ENCODE results near the gene SHISA6. TPM values are rescaled to one million over a fixed set of nuclear protein-coding genes. Genes with fewer than 3 reads are reported as not detected.

SHISA6 gene
- polyA plus RNA-seq, 1 donor (not counting 4 experiments of a cell fraction or from before 2014, with no cell fraction given) = 2.2 TPM

DNA sequence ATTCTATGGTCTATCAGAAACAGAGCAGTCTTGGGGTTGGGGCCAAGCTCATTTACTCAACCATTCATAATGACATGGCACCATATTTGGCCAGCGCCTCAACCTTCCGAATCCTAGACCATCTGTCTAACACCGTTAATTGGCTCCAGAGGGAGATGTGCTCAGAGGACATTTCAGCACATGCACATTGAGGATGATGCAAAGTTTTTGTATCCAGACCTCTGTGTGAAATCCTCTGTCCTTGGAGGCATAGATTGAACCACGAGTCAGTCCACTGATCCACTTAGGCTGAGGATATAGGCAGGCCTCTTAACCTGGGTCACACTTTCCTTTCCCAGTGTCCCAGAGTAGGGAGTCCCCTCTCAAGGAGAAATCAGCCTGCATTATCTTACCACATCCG is 85.5 kb downstream of the SHISA6 start:
- Histone ChIP-seq H3K4me2 (ENCODE audit: control insufficient read depth, extremely low read depth, insufficient read depth, low read depth, low read length) (no peak overlapping the region), H2AFZ (ENCODE audit: control insufficient read depth, low read length) (no peak overlapping the region), H3K9me3 (ENCODE audit: control insufficient read depth, low read depth, low read length) (no peaks in the 10 kb centered on the region), H3K27me3 (ENCODE audit: control insufficient read depth, extremely low read depth, insufficient read depth, low read length) (no peaks in the 10 kb centered on the region), H3K9me1 (ENCODE audit: control insufficient read depth, extremely low read depth, insufficient read depth, low read length) (no peaks in the 10 kb centered on the region), H3K36me3 (ENCODE audit: control insufficient read depth in 2 of 2, extremely low read depth in 1 of 2, insufficient read depth in 2 of 2, low read length in 2 of 2) (no peaks in the 10 kb centered on the region), H3K79me2 (ENCODE audit: control insufficient read depth, insufficient read depth, low read length) (no peaks in the 10 kb centered on the region), H3K9ac (ENCODE audit: control insufficient read depth, extremely low read depth, insufficient read depth, low read length) (no peak overlapping the region), H3K4me1 (ENCODE audit: control insufficient read depth, extremely low read depth, insufficient read depth, low read length) (no peaks in the 10 kb centered on the region), H3K4me3 (ENCODE audit: control insufficient read depth in 2 of 3, extremely low read depth in 1 of 3, insufficient read depth in 2 of 3, low read depth in 1 of 3, low read length in 3 of 3) (no peak overlapping the region), H4K20me1 (ENCODE audit: control insufficient read depth, extremely low read depth, insufficient read depth, low read length) (no peaks in the 10 kb centered on the region), H3K27ac (ENCODE audit: control insufficient read depth, insufficient read depth, low read length) (no peak overlapping the region)
- TF ChIP-seq, protein P1, sequence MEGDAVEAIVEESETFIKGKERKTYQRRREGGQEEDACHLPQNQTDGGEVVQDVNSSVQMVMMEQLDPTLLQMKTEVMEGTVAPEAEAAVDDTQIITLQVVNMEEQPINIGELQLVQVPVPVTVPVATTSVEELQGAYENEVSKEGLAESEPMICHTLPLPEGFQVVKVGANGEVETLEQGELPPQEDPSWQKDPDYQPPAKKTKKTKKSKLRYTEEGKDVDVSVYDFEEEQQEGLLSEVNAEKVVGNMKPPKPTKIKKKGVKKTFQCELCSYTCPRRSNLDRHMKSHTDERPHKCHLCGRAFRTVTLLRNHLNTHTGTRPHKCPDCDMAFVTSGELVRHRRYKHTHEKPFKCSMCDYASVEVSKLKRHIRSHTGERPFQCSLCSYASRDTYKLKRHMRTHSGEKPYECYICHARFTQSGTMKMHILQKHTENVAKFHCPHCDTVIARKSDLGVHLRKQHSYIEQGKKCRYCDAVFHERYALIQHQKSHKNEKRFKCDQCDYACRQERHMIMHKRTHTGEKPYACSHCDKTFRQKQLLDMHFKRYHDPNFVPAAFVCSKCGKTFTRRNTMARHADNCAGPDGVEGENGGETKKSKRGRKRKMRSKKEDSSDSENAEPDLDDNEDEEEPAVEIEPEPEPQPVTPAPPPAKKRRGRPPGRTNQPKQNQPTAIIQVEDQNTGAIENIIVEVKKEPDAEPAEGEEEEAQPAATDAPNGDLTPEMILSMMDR (optimal IDR thresholded peaks at IDR 0.05 in 1 of 3, IDR thresholded peaks at IDR 0.05 in 1 of 3, conservative IDR thresholded peaks at IDR 0.05 in 1 of 3; ENCODE audit: extremely low read depth in 1 of 3, insufficient read depth in 2 of 3, low read length in 3 of 3) = no peak
- no peak for TF ChIP-seq EZH2 (IDR thresholded peaks at IDR 0.05; ENCODE audit: low read length)
- dilution Hi-C loops (cut with MboI; ENCODE audit: extremely low pct_ligation_motif_present, low sequenced_read_pairs) = no loop called here
- DNase-seq (ENCODE audit: low read depth, low spot score) = no peak
- FAIRE-seq = no peak

DNA sequence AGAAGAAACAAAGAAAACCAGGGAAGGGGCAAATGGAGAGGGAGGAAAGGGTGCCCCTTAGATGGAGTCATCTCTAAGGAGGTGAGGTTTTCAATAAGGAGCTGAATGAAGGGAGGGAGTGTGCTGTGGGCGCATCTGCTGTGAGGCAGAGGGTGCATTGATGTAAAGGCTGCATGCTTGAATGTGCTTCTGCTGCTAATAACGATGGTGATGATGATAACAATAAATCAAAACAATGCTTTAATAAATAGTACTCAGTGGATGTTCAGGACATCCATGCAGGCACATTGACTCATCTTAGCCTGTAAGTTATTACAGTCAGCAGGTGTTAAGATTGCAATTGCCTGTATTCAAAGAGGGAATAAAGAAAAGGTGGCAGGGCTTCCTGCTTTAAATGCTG is 87.8 kb downstream of the SHISA6 start:
- dilution Hi-C loops (cut with MboI; ENCODE audit: extremely low pct_ligation_motif_present, low sequenced_read_pairs) = no loop called here
- TF ChIP-seq EZH2 (IDR thresholded peaks at IDR 0.05; ENCODE audit: low read length) = no peak
- TF ChIP-seq, protein P1 (optimal IDR thresholded peaks at IDR 0.05 in 1 of 3, IDR thresholded peaks at IDR 0.05 in 1 of 3, conservative IDR thresholded peaks at IDR 0.05 in 1 of 3; ENCODE audit: extremely low read depth in 1 of 3, insufficient read depth in 2 of 3, low read length in 3 of 3) = no peak
- no peak for FAIRE-seq

More for the DNA sequence above, 87.8 kb downstream of the SHISA6 start:
- DNase-seq (ENCODE audit: low read depth, low spot score) = no peak
- Histone ChIP-seq H3K9me3 (ENCODE audit: control insufficient read depth, low read depth, low read length) (no peaks in the 10 kb centered on the region), H3K4me1 (ENCODE audit: control insufficient read depth, extremely low read depth, insufficient read depth, low read length) (no peaks in the 10 kb centered on the region), H3K36me3 (ENCODE audit: control insufficient read depth in 2 of 2, extremely low read depth in 1 of 2, insufficient read depth in 2 of 2, low read length in 2 of 2) (no peaks in the 10 kb centered on the region), H3K79me2 (ENCODE audit: control insufficient read depth, insufficient read depth, low read length) (no peaks in the 10 kb centered on the region), H3K9ac (ENCODE audit: control insufficient read depth, extremely low read depth, insufficient read depth, low read length) (no peak overlapping the region), H3K4me3 (ENCODE audit: control insufficient read depth in 2 of 3, extremely low read depth in 1 of 3, insufficient read depth in 2 of 3, low read depth in 1 of 3, low read length in 3 of 3) (no peak overlapping the region), H3K9me1 (ENCODE audit: control insufficient read depth, extremely low read depth, insufficient read depth, low read length) (no peaks in the 10 kb centered on the region), H3K4me2 (ENCODE audit: control insufficient read depth, extremely low read depth, insufficient read depth, low read depth, low read length) (no peak overlapping the region), H2AFZ (ENCODE audit: control insufficient read depth, low read length) (no peak overlapping the region), H3K27me3 (ENCODE audit: control insufficient read depth, extremely low read depth, insufficient read depth, low read length) (no peaks in the 10 kb centered on the region), H3K27ac (ENCODE audit: control insufficient read depth, insufficient read depth, low read length) (no peak overlapping the region), H4K20me1 (ENCODE audit: control insufficient read depth, extremely low read depth, insufficient read depth, low read length) (no peaks in the 10 kb centered on the region)
